Measurements from ENCODE around the gene RHEBL1.

- TF ChIP-seq POLR2A (IDR thresholded peaks at IDR 0.05) (no peak), CTCF (IDR thresholded peaks at IDR 0.05) (no peak)
Observed at GRCh38 chr12:49049566-49050224, 20.1 kb downstream of the RHEBL1 start.

Measured in heart left ventricle (tissue), 13 donors.